Measurements from ENCODE around the gene ALDH16A1.
"Not testable (repeated sequence)": the region's sequence is repeated elsewhere in the genome, so short reads cannot be mapped to it uniquely, and the experiment has no call there.

ALDH16A1 gene

DNA sequence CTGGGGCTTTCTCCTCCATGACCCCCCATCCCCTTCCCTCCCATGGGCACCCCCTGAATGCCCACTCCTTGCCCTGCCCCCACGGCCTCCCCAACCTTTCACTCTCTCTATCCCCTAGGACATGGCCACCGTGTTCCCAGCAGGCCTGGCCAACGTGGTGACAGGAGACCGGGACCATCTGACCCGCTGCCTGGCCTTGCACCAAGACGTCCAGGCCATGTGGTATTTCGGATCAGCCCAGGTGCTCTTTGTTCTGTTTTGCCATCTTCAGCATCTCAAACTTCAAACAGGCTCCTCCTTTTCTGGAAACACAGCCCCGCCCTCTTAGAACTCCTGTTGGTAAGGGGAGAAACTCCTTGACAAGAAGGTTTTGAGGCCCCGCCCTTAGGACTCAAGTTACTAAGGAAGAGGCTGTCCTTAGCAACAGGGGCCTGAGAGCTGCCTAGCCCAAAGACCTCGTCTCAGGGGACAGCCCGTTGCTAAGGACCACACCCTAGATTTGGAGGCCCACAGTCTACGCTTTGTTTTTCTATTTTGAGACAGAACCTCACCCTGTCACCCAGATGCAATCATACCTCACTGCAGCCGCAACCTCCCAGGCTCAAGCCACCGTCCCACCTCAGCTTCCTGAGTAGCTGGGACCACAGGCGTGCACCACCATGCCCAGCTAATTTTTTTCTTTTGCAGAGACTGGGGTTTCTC lies 15.9 kb downstream of the ALDH16A1 start:
- DNase-seq, result peak; percentile 58 to 71

GRCh38 chr19:49469828-49470614 lies 17.0 kb downstream of the ALDH16A1 start:
- peak; percentile 74 to 76 for DNase-seq

DNA sequence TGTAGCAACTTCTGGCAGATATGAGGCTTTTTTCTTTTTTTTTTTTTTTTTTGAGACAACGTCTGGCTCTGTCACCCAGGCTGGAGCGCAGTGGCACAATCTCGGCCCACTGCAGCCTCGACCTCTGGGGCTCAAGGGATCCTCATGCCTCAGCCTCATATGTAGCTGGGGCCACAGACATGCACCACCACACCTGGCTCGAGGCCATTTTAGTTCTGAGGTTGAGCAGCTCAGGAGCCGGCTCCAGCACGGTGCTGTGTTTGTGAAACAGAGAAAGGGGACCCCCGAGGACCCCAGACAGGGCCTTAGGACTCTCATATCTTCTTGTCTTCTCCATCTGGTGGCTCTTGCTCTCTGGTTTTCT lies 17.6 kb downstream of the ALDH16A1 start:
- no peak for DNase-seq

DNA sequence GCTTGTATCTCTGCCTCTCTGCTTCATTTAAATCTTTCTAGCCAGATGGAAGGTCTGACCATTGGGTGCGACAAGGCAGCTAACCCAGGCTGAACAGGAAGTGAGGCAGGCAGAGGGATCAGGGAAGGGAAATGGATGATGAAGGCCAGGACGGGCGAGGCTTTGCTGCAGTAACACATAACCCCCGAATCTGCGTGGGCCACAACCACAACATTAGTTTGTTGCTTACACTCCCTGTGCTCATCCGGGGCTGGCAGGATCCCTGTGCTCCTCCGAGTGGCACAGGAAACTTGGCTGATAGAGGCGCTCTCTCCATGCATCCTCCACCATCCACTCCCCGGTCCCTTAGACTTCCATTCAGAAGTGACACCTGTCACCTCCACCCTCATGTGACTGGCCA lies 19.9 kb downstream of the ALDH16A1 start:
- no peak for DNase-seq

- DNase-seq, result not testable (repeated sequence)
Measured at GRCh38 chr19:49473501-49473867, 20.5 kb downstream of the ALDH16A1 start.

- peak; percentile 79 to 91 for DNase-seq
Measured at GRCh38 chr19:49473868-49474541, 21.0 kb downstream of the ALDH16A1 start, which contains the start of gene FLT3LG. Gene FLT3LG, plus strand, starts transcription at chr19:49474215. Its CDS starts 425 bp downstream, at chr19:49474640.

GRCh38 chr19:49474542-49474924 lies 21.5 kb downstream of the ALDH16A1 start:
- DNase-seq, result no peak

- no peak for DNase-seq
Measured at GRCh38 chr19:49475191-49475917, 22.3 kb downstream of the ALDH16A1 start.

DNA sequence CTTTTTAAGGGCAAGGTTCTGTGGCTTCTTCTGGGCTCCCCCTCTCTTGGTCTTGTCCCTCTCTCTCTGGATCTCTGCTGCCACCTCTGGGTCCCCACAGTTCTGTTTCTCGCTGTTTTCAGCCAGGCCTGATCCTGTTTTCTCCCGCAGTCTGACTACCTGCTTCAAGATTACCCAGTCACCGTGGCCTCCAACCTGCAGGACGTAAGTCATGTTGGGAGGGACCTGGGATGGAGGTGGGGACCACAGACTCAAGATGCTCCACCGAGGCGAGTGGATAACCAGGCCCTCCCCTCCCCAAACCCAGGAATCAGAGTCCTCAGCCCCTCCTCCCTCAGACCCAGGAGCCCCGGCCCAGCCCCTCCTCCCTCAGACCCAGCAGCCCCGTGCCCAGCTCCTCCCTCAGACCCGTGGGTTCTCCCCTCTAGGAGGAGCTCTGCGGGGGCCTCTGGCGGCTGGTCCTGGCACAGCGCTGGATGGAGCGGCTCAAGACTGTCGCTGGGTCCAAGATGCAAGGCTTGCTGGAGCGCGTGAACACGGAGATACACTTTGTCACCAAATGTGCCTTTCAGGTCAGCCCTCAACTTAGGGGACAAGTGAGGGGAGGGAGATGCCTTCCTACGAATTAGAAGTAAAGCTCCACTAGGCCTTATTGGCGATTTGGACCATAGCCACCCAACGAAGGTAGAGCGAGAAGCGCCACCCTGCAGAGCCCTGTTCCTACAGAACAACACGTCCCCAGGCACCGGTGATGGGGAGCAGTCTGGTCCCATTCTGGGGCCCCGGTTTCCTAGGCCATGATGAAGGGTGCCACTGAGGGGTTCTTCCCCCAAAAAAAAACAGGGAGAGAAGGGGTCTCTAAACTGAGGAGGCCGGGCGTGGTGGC lies 23.2 kb downstream of the ALDH16A1 start:
- peak; percentile 61 to 63 for DNase-seq

GRCh38 chr19:49479975-49480628 lies 27.1 kb downstream of the ALDH16A1 start:
- no peak for DNase-seq

GRCh38 chr19:49481020-49481683 lies 28.1 kb downstream of the ALDH16A1 start:
- DNase-seq, result no peak

- DNase-seq, result no peak
Measured at GRCh38 chr19:49486232-49486631, 33.2 kb downstream of the ALDH16A1 start.

DNA sequence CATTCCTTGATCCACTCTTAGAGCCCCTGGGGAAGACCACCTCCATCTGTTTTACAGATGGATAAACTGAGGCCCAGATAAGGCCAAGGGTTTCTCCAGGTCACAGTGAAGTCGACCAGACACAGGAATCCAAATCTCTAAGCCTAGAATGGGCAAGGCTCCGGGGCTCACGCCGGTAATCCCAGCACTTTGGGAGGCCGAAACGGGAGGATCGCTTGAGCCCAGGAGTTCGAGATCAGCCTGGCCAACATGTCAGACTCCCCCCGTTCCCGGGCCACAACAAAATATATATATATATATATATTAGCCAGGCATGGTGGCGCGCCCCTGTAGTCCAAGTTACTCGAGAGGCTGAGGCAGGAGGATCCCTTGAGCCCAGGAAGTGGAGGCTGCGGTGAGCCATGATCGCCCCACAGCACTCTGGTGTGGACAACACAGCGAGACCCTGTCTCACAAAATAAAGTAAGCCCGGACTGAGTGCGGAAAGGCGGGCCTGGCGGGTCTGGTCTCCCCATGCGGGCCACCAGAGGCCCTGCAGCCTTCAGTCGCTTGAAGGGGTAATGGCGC lies 33.8 kb downstream of the ALDH16A1 start:
- DNase-seq, result no peak

GRCh38 chr19:49487277-49488045 lies 34.4 kb downstream of the ALDH16A1 start, which contains the start of gene RPL13A:
Gene RPL13A, plus strand, starts transcription at chr19:49487608. Its CDS starts 22 bp downstream, at chr19:49487630.
- DNase-seq, result peak; percentile 97 to 100

GRCh38 chr19:49488046-49488862 lies 35.2 kb downstream of the ALDH16A1 start:
- peak in 1 of 2 experiments; percentile 21 for DNase-seq

- no peak for DNase-seq
Measured at GRCh38 chr19:49488863-49489537, 36.0 kb downstream of the ALDH16A1 start.

DNA sequence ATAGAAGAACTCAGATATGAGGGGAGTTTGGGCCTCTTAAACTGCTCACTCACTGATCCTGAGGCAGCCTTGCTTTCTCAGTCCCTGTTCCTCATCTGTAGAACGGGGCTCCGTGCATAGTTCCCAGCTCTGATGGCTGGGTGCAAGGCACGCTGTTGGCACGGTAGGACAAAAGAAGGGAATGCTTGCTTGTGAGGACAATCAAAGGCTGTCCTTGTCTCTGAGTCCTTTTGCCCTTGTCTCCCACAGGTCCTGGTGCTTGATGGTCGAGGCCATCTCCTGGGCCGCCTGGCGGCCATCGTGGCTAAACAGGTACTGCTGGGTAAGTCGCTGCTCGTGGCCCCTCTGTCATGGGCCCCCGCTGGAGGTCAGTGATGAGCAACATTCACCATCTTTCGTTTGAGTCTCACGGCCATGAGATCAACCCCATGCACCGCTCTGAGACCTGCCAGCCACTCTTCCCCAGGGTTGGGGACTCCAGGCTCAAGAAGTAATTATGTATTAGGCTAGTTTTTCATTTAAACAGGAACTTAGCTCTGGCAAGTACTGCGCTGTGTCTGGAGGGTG lies 36.7 kb downstream of the ALDH16A1 start:
- peak; percentile 32 to 37 for DNase-seq

All from Kasumi-1 (cell line).